ENCODE data around the gene NCL.
"Not testable (repeated sequence)": the region's sequence is repeated elsewhere in the genome, so short reads cannot be mapped to it uniquely, and the experiment has no call there.

Gene NCL

DNA sequence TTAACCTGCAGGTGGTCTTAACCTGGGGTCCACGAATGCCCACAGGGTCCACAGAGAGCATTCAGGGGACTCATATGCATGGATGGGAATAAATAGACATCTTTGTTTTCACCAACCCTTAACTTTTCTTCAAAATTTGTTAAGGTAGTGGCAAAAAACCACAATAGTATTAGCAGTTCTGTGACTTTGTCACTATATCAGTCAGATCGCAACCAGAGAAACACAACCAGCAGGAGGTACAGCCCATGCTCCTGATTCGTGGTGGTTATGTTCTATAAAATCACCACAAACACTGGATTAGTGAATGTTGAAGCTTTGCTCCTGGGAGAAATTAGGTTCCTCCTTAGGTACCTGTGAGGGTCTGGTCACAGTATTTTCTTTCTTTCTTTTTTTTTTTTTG is 37.2 kb downstream of the NCL start:
- no peak for DNase-seq

DNA sequence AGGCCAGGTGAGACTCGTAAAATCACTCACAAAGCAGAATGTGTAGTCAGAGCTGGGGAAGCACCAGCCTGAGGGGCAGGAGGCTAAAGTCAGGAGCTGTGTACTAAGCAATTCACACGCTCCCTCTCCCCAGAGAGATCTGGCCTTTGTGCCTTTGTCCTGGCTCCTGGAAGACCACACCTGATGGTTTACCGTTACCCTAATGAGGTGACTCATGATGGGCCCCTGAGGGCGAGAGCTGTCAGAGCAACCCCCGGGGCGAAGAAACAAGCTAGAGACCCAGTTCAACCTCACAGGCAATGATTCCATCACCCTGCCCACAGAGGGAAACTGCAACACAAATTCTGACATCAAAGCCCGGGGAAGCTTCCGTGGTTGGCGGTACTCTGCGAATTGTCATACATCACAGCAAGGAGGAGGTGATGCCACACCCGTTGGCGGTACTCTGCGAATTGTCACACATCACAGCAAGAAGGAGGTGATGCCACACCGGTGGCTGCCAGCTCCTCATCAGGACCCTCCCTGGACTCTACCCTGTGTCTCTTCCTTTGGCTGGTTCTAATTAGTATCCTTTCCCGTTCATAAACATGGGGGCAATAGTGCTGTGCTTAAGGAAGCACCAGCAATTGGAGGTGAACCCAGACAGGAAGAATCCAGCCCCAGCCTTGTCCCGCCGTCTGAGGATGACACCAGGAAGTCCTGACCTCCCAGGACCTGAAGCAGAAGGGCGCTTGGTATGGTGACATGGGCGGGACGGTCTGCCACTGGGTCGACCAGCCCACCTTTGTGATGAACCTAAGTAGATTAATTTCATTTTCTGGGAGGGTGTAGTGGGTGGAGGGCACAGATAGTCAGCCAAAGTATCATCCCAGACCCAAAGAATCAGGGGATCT is 38.2 kb downstream of the NCL start:
- DNase-seq = peak in 2 of 3 experiments; percentile 15 to 57

DNA sequence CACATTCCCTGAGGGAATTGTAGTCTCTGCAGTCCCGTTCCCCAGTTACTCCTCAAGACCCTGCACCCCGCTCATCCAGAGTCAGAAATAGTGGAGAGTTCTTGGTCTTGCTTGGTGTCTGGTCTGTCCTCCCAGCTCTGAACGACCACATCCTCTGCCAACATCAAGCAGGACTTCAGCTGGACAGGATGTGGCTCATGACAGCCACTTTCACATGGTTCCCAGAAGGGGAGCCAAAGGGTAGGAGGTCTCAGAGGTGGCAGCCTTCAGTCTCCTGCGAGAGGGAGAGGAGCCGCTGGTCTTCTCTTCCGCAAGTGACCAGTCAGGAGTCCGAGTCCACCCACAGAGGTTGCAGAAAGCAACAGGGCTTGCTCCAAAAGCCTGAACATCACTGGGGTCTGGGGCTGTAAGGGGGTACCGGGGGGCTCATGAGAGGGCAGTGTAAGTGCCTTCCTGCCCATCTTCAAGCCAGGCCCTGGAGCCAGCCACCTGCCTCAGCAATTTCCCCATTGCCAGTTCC is 38.9 kb downstream of the NCL start:
- no peak for DNase-seq

DNA sequence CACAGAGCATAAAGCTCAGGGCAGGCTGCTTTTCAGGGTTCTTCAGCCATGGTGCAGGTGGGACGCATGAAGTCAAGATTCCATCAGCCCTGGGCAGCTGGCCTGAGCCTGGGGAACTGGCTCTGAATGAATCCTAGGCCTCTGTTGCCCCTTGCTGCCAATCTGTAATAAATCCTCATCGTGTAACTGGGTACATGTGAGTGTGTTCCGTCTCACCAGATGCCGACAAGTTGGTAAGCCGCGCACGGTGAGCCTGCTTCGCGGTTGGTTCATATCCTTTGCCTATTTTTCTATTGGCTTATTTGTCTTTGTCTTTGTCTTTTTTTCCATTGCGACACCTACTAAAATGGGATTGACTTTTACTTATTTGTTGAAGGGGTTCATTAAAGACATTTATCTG is 41.1 kb downstream of the NCL start:
- no peak for DNase-seq

DNA sequence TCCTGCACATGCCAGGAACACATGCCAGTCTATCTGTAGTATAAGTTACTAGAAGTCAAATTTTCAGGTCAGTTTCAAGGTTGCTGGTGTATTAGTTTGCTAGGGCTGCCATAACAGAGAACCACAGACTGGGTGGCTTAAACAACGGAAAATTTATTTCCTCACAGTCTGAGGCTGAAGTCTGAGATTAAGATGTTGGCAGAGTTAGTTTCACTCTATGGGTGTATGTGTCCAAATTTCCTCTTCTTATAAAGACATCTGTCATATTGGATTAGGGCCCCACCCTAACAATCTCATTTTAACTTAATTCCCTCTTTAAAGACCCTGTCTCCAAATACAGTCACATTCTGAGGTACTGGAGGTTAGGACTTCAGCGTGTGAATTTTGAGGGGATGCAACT is 42.2 kb downstream of the NCL start:
- DNase-seq = no peak

DNA sequence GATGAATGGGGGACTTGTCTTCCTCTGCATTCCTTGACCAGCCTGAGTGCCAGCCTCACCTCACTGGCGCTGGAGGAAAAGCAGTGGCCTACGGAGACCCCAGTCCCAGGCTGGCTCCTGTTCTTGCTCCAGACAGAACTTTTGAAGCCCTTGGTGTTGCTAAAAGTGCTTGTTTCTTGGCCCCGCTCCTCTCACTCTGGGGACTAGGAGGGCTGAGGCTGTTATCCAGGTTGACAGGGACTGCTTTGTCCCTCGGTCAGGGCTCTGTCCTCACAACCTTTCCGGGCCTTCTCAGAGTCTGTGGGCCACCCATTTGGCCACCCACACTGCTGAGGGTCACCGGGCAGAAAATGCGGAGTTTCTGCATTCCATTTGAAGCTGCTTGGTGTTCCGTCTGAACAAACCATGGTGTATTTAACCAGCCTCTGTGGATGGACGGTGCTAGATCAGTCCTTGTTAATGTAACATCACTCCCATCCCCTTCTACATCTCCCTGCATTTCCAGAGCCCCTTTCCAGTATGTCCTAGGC is 43.2 kb downstream of the NCL start:
- no peak for DNase-seq

DNA sequence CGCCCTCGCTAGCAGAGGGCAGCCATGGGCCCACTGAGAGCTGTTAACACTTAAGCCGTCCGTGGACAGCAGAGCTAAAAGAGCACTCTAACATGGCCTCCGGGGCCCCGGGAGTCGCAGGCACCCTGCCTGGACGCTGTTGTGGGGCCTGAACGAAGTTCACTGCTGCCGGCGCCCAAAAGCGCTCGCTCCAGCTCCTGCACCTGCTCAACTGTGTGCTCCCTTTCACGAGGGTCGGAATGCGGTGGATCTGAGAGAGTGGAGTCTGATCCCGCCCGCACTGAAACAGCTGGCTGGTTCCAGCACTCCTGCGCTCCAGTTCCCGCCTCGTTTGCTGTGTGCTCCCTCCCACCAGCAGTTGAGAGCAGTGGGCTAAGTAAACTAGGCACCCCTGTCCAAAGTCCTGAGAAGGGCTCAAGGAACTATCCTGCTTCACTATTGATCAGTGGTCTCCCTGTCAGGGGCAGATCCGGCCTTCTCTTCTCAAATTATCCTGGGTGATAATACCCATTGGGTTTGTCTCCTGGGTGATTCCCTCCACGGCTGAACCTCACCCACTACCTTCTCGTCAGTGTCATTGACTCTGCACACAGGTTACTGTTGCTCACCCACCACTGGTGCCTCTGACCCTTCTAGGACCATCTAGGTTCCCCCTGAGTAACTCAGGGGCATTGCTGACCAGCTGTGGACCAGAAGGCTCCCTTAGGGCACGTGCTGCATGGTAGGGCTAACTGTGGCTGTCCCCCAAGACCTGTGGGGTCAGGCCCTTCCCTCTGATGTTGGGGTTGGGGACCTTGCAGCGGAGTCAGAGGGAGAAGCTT is 45.3 kb downstream of the NCL start:
- no peak for DNase-seq

DNA sequence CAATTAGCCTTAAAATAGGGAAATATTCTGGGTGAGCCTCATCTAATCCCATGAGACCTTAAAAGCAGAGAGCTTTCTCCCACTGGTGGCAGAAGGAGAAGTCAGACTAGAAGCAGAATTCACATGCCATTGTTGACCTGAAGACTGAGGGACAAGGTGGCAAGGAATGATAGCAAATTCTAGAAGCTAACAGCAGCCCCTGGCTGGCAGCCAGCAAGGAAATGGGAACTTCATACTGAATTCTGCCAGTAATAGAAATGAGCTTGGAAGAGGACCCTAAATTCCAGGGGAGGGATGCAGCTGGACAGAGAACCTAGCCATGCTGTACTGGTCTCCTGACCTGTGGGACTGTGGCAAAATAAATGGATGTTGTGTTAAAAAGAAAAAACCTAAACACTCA is 49.3 kb downstream of the NCL start:
- DNase-seq = no peak

DNA sequence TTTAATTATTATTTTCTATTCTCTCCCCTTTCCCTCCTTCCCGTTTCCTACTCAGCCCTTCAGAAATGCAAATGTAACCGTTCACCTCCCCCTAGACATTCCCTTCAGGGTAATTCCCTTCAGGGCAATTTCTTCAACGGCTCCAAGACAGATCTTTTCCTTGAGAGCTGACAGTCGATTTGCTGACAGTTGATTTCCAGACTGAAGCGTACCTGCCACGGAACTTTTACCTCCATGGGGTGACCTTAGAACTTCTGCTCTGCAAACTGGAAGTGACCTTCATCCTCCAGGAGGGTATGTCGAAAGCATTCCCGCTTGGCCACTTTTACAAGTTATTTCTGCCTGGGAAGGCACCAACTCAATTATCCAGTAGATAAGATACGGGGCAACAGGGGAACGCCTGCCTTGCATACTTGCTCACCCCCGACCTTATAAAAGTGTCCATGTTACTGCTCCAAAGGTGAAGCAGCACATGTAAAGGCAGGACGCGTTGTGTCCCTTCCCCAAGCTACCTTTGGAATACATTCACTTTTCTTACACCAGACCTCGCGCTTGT is 50.3 kb downstream of the NCL start:
- no peak for DNase-seq

DNA sequence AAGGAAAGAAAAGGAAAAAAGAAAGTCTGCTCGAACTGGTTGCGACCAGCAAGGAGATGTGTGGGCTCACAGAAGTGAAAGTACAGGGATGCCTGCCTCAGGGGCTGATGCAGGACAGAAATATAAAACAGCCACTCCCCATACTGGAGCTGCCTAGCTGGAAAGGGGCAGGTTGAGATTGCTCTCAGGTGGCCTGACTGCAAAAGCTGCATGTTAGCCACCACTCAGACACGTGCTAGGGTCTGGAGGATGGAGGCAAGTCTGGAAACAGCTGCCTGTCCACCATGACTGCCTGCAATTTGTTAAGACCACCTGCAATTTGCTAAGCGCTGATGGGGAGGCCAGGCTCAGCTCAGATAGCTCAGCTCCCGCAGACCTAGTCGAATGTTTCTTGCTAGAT is 50.8 kb downstream of the NCL start:
- no peak for DNase-seq

DNA sequence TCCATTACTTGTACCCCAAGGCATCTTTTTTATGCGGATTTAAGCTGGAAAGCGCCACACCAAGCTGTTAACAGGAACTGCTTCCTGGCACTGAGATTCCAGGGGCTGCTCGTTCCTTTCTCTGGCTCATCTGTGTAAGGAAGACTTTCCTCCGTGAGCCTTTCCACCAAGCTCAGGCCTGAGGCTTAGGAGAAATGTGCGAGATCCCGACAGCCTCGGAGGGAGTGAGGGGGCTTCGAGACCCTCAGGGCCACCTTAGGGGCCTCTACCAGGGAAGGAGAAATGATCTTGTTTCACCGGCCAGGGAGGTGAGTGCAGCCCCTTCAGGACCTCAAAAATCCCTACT is 51.7 kb downstream of the NCL start:
- DNase-seq = no peak

DNA sequence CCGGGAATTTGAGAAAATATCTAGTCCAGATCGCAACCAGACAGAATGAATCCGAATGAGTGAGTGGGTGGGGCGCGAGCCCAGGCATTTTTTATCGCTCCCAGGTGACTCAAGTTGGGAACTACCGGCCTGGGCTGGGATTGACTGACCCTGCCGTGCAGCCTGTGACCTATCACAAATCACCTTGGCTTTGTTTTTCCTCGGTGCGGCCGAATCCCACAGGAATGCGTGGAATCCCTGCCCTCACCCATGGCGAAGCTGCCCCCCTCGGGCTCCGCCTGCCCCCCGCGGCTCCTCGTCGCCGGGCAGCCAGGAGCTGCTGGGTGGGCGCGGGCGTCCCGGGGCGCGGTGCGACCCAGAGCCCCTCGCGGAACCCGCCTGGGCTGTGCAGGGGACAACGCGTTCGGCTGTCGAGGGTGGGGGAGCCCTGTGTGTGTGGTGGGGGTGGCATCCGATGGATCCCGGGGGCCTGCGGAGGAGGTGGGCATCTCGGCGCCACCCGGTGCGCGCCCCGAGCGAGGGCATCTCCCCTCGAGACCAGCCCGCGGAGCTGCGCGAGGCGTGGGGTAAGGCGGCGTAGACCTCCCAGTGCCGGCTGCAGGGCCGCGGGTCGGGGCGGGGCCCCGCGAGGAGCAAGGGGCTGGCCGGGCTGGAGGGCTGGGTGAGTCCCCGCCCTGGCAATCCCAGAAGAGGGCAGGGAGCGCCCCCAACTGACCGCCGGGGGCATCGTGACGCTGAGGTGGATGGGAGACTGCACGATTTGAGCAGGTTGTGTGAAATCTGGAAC is 52.3 kb downstream of the NCL start:
- peak; percentile 38 to 67 (median 51) for DNase-seq

DNA sequence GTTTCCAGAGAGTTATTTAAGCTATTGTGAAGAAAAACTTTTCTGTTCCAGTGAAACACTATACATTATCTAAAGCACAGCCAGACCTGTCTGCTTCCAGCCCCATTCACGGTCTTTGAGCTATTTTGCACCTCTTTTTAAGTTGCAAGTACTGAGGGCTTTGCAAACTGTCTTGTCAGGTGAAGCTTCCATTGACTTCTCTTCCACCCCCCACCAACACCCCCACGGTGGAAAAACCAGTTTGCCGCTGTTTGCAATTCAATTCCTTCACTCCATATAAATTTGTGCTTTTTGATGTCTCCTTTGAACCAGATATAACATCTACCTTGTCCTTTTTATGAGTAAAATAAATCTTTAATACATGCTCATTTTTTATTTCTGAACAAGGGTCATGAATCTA is 53.0 kb downstream of the NCL start:
- no peak for DNase-seq

DNA sequence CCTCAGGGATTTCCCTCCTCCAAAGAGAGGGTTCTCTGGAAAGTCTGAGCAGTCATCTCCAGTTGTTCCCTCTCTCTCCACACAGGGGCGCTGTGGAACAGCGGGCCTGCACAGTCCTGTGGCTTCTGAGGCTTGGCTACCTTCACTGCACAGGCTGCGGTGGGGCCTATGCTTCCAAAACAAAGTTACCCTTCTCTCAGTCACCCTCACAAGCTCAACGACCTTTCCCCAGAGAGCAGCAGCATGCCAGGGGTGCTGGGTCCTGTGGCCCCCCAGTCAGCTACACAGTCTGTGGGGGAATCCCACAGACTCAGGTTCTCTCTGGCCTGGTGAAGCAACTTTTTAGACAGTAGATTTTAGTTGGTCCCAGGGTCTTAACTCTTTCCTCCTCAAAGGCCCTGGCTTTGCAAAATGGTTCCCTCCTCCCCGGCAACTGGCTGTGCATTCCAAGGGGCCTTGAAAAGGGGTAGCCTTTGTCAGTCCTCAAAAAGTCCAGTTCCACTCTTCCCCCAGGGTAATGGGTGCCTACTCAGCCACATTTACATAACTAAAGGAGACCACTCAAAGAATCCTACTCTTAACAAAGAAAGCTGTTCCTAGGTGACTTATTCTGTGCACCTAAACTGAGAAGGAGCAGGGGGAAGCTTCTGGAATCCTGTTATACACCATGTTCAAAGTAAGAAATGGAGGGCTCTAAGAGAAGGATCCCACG is 53.8 kb downstream of the NCL start:
- no peak for DNase-seq

DNA sequence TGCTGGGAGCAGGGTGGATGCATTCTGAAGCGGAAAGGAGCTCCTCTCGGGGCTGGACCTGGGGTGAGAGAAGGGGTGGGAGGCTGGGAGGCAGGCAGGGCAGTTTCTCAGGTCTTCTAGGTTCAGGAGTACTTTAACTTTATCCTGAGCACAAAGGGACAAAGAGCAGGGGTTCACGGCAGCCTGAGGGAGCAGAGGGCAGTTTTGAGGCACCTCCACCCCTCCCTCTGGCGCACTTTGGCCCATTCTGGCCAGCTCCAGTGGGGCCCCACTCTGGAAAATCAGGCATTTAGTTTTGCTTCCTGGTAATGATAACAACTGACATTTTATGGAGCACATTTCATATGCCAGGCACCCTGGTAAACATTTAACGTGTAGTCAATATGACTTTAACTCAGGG is 54.5 kb downstream of the NCL start:
- no peak for DNase-seq

DNA sequence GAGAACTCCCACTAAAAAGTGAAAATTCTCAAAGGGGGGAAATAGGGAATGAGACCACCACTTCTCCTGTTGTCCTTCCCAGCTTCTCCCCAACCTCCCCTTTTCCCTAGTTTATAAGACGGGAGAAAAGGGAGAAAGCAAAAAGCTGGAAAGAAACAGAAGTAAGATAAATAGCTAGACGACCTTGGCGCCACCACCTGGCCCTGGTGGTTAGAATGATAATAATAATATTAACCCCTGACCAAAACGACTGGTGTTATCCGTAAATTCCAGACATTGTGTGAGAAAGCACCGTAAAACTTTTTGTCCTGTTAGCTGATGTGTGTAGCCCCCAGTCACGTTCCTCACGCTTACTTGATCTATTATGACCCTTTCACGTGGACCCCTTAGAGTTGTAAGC is 56.0 kb downstream of the NCL start:
- not testable (repeated sequence) for DNase-seq

DNA sequence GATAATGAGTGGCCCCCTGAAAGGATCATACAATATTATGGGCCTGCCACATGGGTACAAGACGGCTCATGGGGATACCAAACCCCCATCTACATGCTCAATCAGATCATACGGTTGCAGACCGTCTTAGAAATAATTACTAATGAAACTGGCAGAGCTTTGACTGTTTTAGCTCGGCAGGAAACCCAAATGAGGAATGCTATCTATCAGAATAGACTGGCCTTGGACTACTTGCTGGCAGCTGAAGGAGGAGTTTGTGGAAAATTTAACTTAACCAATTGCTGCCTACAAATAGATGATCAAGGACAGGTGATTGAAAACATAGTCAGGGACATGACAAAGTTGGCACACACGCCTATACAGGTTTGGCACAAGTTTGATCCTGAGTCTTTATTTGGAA is 56.6 kb downstream of the NCL start:
- not testable (repeated sequence) for DNase-seq

DNA sequence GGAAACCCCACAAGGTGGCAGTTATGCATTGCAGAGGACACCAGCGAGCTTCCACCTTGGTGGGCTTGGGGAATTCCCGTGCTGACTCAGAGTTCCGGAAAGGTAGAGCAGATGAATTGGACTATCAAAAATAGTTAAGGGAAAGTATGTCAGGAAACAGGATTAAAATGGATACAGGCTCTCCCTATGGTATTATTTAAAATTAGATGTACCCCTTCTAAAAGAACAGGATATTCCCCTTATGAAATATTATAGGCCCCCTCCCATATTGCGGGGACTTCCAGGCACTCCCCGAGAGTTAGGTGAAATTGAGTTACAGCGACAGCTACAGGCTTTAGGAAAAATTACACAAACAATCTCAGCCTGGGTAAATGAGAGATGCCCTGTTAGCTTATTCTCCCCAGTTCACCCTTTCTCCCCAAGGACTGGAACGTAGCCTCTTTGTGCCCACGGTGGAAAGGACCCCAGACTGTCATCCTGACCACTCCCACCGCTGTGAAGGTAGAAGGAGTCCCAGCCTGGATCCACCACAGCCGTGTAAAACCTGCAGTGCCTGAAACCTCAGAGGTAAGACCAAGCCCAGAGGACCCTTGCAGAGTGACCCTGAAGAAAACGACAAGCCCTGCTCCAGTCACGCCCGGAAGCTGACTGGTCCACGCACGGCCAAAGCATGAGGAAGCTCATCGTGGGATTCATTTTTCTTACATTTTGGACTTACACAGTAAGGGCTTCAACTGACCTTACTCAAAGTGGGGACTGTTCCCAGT is 58.5 kb downstream of the NCL start:
- not testable (repeated sequence) for DNase-seq

DNA sequence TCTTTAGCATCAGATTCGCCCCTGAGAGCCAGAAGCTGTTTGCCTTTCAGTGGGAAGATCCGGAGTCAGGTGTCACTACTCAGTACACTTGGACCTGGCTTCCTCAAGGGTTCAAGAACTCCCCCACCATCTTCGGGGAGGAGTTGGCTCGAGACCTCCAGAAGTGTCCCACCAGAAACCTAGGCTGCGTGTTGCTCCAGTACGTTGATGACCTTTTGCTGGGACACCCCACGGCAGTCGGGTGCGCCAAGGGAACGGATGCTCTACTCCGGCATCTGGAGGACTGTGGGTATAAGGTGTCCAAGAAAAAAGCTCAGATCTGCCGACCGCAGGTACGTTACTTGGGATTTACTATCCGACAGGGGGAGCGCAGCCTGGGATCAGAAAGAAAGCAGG is 60.1 kb downstream of the NCL start:
- DNase-seq = not testable (repeated sequence)

Data from NCI-H1417 (cell line).